H1 (cell line): ENCODE results near the gene ARHGEF4. TPM values are rescaled to one million over a fixed set of nuclear protein-coding genes. Genes with fewer than 3 reads are reported as not detected.

Source experiments
- CTCF ChIA-PET: fragments of 300-600 bp; sonication (Branson Sonifier 250); formaldehyde crosslinking; loops from one replicate; lab custom pipeline; 2021; ENCODE audit not compliant: partially characterized antibody; lab: Charles Lee
- POLR2A ChIA-PET: fragments of 300-600 bp; sonication (Branson Sonifier 250); formaldehyde crosslinking; loops from one replicate; lab custom pipeline; 2021; ENCODE audit warnings: inconsistent platforms; ENCODE audit not compliant: partially characterized antibody; lab: Charles Lee
- DNase-seq, 2 experiments: peaks; one replicate each; pipeline versions ENCODE4 v3.0.0 to v3.0.0-alpha.2; 2010 to 2022; ENCODE audit warnings: low spot score in 2 of 2, low read depth in 1 of 2, mixed read lengths in 1 of 2
- FAIRE-seq: peaks from 2 replicates; lab custom pipeline; 2011; peaks lifted over from hg19 to GRCh38; lab: Jason Lieb, UNC
- H2AFZ ChIP-seq: 2 replicates; pipeline ENCODE4 v1.8.1; 2012; ENCODE audit warnings: low read length, inconsistent platforms
- H2AK5ac ChIP-seq: 2 replicates; pipeline ENCODE4 v1.6.1; 2013; ENCODE audit warnings: low read depth, low read length
- H2BK120ac ChIP-seq: replicated peaks from 2 replicates; pipeline ENCODE3; 2013; ENCODE audit warnings: low read depth, low read length, inconsistent platforms
- H2BK12ac ChIP-seq: 2 replicates; pipeline ENCODE4 v1.6.1; 2013; ENCODE audit warnings: low read depth, low read length
- H2BK15ac ChIP-seq: 2 replicates; pipeline ENCODE4 v1.6.1; 2013; ENCODE audit warnings: low read length
- H2BK20ac ChIP-seq: 2 replicates; pipeline ENCODE4 v1.6.1; 2013; ENCODE audit warnings: low read length
- H2BK5ac ChIP-seq: 2 replicates; pipeline ENCODE4 v1.6.1; 2013; ENCODE audit warnings: low read depth, low read length
- H3K14ac ChIP-seq: 2 replicates; pipeline ENCODE4 v1.6.1; 2013; ENCODE audit warnings: inconsistent platforms; ENCODE audit not compliant: insufficient read length
- H3K18ac ChIP-seq: 2 replicates; pipeline ENCODE4 v1.6.1; 2013; ENCODE audit warnings: low read length; ENCODE audit errors: extremely low read depth
- H3K23ac ChIP-seq: 2 replicates; pipeline ENCODE4 v1.6.1; 2013; ENCODE audit warnings: inconsistent platforms; ENCODE audit not compliant: insufficient read length
- H3K23me2 ChIP-seq: 2 replicates; pipeline ENCODE4 v1.6.1; 2013; ENCODE audit warnings: low read depth, low read length
- H3K27ac ChIP-seq: 2 replicates; pipeline ENCODE4 v1.6.1; 2011; ENCODE audit warnings: low read depth, low read length, inconsistent platforms
- H3K27me3 ChIP-seq, 4 experiments: replicated peaks in 1 of 4; 1 replicate in 1 of 4; 2 replicates in 3 of 4; pipeline versions ENCODE4 v1.6.1 to v1.8.1; 2011 to 2013; ENCODE audit warnings: low read length in 3 of 4, mild to moderate bottlenecking in 3 of 4, inconsistent platforms in 2 of 4, mixed read lengths in 2 of 4, moderate library complexity in 1 of 4; ENCODE audit not compliant: control insufficient read depth in 3 of 4, insufficient read depth in 3 of 4; ENCODE audit errors: extremely low read depth in 1 of 4
- H3K36me3 ChIP-seq, 4 experiments: 2 replicates each; pipeline versions ENCODE4 v1.6.1 to v1.8.1; 2011 to 2013; ENCODE audit warnings: mild to moderate bottlenecking in 4 of 4, low read length in 3 of 4, moderate library complexity in 2 of 4, control low read depth in 1 of 4, inconsistent platforms in 1 of 4; ENCODE audit not compliant: insufficient read depth in 4 of 4, control insufficient read depth in 2 of 4
- H3K4ac ChIP-seq: replicated peaks from 2 replicates; pipeline ENCODE3; 2013; ENCODE audit warnings: low read length, low read depth, mixed read lengths, inconsistent platforms; ENCODE audit not compliant: insufficient read length
- H3K4me1 ChIP-seq, 4 experiments: replicated peaks in 1 of 4; 1 replicate in 1 of 4; 2 replicates in 3 of 4; pipeline versions ENCODE4 v1.6.1 to v1.8.1; 2011 to 2013; ENCODE audit warnings: low read length in 3 of 4, inconsistent platforms in 2 of 4, mixed read lengths in 1 of 4; ENCODE audit not compliant: insufficient read depth in 4 of 4, control insufficient read depth in 3 of 4
- H3K4me2 ChIP-seq, 2 experiments: 2 replicates each; pipeline versions ENCODE4 v1.6.1 to v1.8.1; 2011 to 2013; ENCODE audit warnings: low read depth in 2 of 2, low read length in 2 of 2, control low read depth in 1 of 2, inconsistent platforms in 1 of 2, mild to moderate bottlenecking in 1 of 2; ENCODE audit not compliant: insufficient read depth in 1 of 2
- H3K4me3 ChIP-seq, 4 experiments: fragments of 200-600, 300-600 bp in 1 of 4; sonication (generic), shearing (Covaris generic), sonication (Bioruptor Twin) in 1 of 4; 2 replicates each; pipeline versions ENCODE4 v1.5.1 to v1.8.1; 2011 to 2016; ENCODE audit warnings: low read length in 4 of 4, low read depth in 3 of 4, control low read depth in 2 of 4, inconsistent platforms in 2 of 4, mild to moderate bottlenecking in 2 of 4, mixed read lengths in 1 of 4, moderate library complexity in 1 of 4; ENCODE audit not compliant: insufficient read depth in 2 of 4; ENCODE audit errors: extremely low read depth in 1 of 4
- H3K56ac ChIP-seq: replicated peaks from 2 replicates; pipeline ENCODE3; 2013; ENCODE audit warnings: low read depth, mild to moderate bottlenecking, mixed read lengths, low read length, inconsistent platforms; ENCODE audit not compliant: insufficient read length
- H3K79me1 ChIP-seq: 2 replicates; pipeline ENCODE4 v1.6.1; 2013; ENCODE audit warnings: low read depth, low read length, control low read depth
- H3K79me2 ChIP-seq, 2 experiments: 2 replicates each; pipeline versions ENCODE4 v1.6.1 to v1.8.1; 2012 to 2013; ENCODE audit warnings: low read length in 2 of 2, mild to moderate bottlenecking in 2 of 2, inconsistent platforms in 1 of 2; ENCODE audit not compliant: insufficient read depth in 2 of 2, control insufficient read depth in 1 of 2
- H3K9ac ChIP-seq, 4 experiments: replicated peaks in 1 of 4; 1 replicate in 1 of 4; 2 replicates in 3 of 4; pipeline versions ENCODE4 v1.6.1 to v1.8.1; 2011 to 2013; ENCODE audit warnings: low read depth in 3 of 4, low read length in 3 of 4, control low read depth in 2 of 4, mild to moderate bottlenecking in 2 of 4, moderate library complexity in 2 of 4, inconsistent platforms in 1 of 4; ENCODE audit errors: extremely low read depth in 1 of 4
- H3K9me3 ChIP-seq, 2 experiments: 2 replicates each; pipeline versions ENCODE4 v1.6.1 to v1.8.1; 2012 to 2013; ENCODE audit warnings: mild to moderate bottlenecking in 2 of 2, moderate library complexity in 2 of 2, control low read depth in 1 of 2, inconsistent platforms in 1 of 2, low read depth in 1 of 2, low read length in 1 of 2, mixed read lengths in 1 of 2; ENCODE audit not compliant: insufficient read depth in 2 of 2
- H4K20me1 ChIP-seq, 2 experiments: replicated peaks in 1 of 2; 2 replicates each; pipeline versions ENCODE3 to v1.8.1; 2011 to 2013; ENCODE audit warnings: inconsistent platforms in 2 of 2, low read length in 2 of 2, mild to moderate bottlenecking in 1 of 2; ENCODE audit not compliant: insufficient read depth in 2 of 2, control insufficient read depth in 1 of 2
- H4K5ac ChIP-seq: 2 replicates; pipeline ENCODE4 v1.6.1; 2013; ENCODE audit warnings: low read length, low read depth, mixed read lengths, inconsistent platforms; ENCODE audit not compliant: insufficient read length
- H4K8ac ChIP-seq: 2 replicates; pipeline ENCODE4 v1.8.0; 2013; ENCODE audit warnings: mild to moderate bottlenecking, moderate library complexity, low read length, inconsistent platforms; ENCODE audit not compliant: insufficient read depth; ENCODE audit errors: extremely low read depth
- H4K91ac ChIP-seq: replicated peaks from 2 replicates; pipeline ENCODE3; 2013; ENCODE audit warnings: low read length, mixed read lengths, inconsistent platforms; ENCODE audit not compliant: insufficient read length
- ATF2 ChIP-seq: IDR thresholded peaks from 2 replicates; pipeline ENCODE4 v1.6.1; 2012; ENCODE audit warnings: low read length, inconsistent platforms
- ATF3 ChIP-seq: IDR thresholded peaks from 2 replicates; pipeline ENCODE4 v1.6.1; 2011; ENCODE audit warnings: low read depth, mild to moderate bottlenecking, low read length; ENCODE audit not compliant: insufficient read depth
- CBX5 ChIP-seq: fragments of 300-800, 300-1000 bp; sonication (generic); IDR thresholded peaks from 2 replicates; pipeline ENCODE4 v1.7.1; 2016; ENCODE audit warnings: antibody characterized with exemption, low read length, low read depth
- CBX8 ChIP-seq: fragments of 300-800, 300-1000 bp; sonication (generic); IDR thresholded peaks from 2 replicates; pipeline ENCODE4 v1.7.1; 2016; ENCODE audit warnings: low read depth, low read length, borderline replicate concordance
- CHD2 ChIP-seq: IDR thresholded peaks from 2 replicates; pipeline ENCODE4 v1.6.1; 2012; ENCODE audit warnings: low read length, improper control_type of control experiment
- EP300 ChIP-seq, 2 experiments: IDR thresholded peaks; 1 replicate in 1 of 2; 2 replicates in 1 of 2; pipeline ENCODE4 v1.6.1; 2011 to 2012; ENCODE audit warnings: low read depth in 2 of 2, low read length in 2 of 2, mild to moderate bottlenecking in 2 of 2, borderline replicate concordance in 1 of 2, inconsistent platforms in 1 of 2, moderate library complexity in 1 of 2
- SAP30 ChIP-seq: fragments of 300-600 bp; sonication (generic); IDR thresholded peaks from 2 replicates; pipeline ENCODE4 v1.7.1; 2012; ENCODE audit warnings: low read length, moderate library complexity, mild to moderate bottlenecking, inconsistent platforms; ENCODE audit not compliant: insufficient read depth, insufficient replicate concordance
- SRF ChIP-seq: IDR thresholded peaks from 2 replicates; pipeline ENCODE4 v1.6.1; 2011; ENCODE audit warnings: mild to moderate bottlenecking, low read depth, low read length, moderate library complexity
- WGBS, 2 experiments: shearing (Covaris generic) in 1 of 2; methylation state at CpG; one replicate each; pipeline versions ENCODE4 v1.1.6 to v1.1.7; 2013 to 2015; ENCODE audit warnings: low lambda C conversion rate in 2 of 2, mixed read lengths in 2 of 2, inconsistent platforms in 1 of 2, low coverage in 1 of 2, missing lambda C conversion rate in 1 of 2; ENCODE audit not compliant: insufficient replicate concordance in 2 of 2, insufficient coverage in 1 of 2, insufficient read length in 1 of 2; ENCODE audit errors: extremely low coverage in 1 of 2, missing lambda C conversion rate in 1 of 2; 5-methylcytosine and 5-hydroxymethylcytosine counted together
- polyA plus RNA-seq, 7 experiments: library from polyadenylated mRNA; depleted of rRNA in 3 of 7; stranded (reverse) in 5 of 7; unstranded in 2 of 7; fragments of >200 nt in 5 of 7; fragments of 200-250 nt in 2 of 7; gene quantifications; 1 replicate in 5 of 7; 2 replicates in 1 of 7; 4 replicates in 1 of 7; pipeline versions ENCODE4 v1.2.1 to v1.2.3, GENCODE V29; 2011 to 2013; ENCODE audit warnings: missing spikeins in 2 of 7, mixed read lengths in 2 of 7
- total RNA-seq: library from RNA; stranded (reverse); fragmentation: NEBNext Ultra II Directional; extraction: Animal tissue kit (Norgen Biotek cat#: 25700); gene quantifications from 2 replicates; pipeline ENCODE4 v1.2.1, GENCODE V29; 2021

The ARHGEF4 gene
- total and polyA plus RNA-seq, 2 of the 8 experiments (the other 6 are each of a cell fraction or from before 2014, with no cell fraction given): 10.6 to 14.6 TPM

GRCh38 chr2:131064589-131065512 lies 228.1 kb downstream of the ARHGEF4 start:
- Histone ChIP-seq H2BK12ac (no peak overlapping the region), H2BK5ac (no peak overlapping the region), H3K36me3 (peaks cover 5 to 54% (median 6%) of the 10 kb centered on the region in 4 experiments; a peak in 5 of 8 replicates), H4K5ac (no peak overlapping the region), H2BK15ac (no peak overlapping the region), H3K79me1 (peaks cover 7% of the 10 kb centered on the region; the same call in 1 of the 2 replicates), H3K23ac (no peak overlapping the region), H4K8ac (no peak overlapping the region), H3K18ac (no peak overlapping the region), H3K4me3 (no peak overlapping the region), H3K79me2 (peaks cover 4 to 87% of the 10 kb centered on the region in 2 experiments; a peak in 3 of 4 replicates), H4K91ac (no peak overlapping the region), H3K4ac (no peak overlapping the region), H2BK120ac (no peak overlapping the region), H3K14ac (no peak overlapping the region), H2AFZ (no peak overlapping the region), H3K9me3 (no peaks in the 10 kb centered on the region), H3K9ac (no peak overlapping the region), H3K56ac (no peak overlapping the region), H3K4me2 (no peak overlapping the region), H3K27ac (no peak overlapping the region), H3K23me2 (no peaks in the 10 kb centered on the region), H3K4me1 (0 out of 7 replicates have a peak, but pooled peaks cover 0 to 2% (median 0%) of the 10 kb centered on the region in 4 experiments), H2BK20ac (no peak overlapping the region), H3K27me3 (no peaks in the 10 kb centered on the region), H2AK5ac (no peak overlapping the region), H4K20me1 (peaks cover 15 to 32% of the 10 kb centered on the region in 2 experiments)
- WGBS, 2 experiments: 82% methylated on average over 14 of the region's 14 CpGs; no CpG with 5 or more reads in 1 of the 2 experiments
- ChIA-PET POLR2A (interaction anchor here (1.0 to 1.9 kb wide), 4 partner anchors 12 to 27 kb away, joined by 3 to 13 read pairs (median 3); partner anchors contain the start of gene FAM168B), CTCF (interaction anchor here (1.1 to 1.2 kb wide), 2 partner anchors 11 to 13 kb away, joined by 3 to 5 read pairs; no protein-coding TSS in a partner anchor)
- DNase-seq: no peak
- FAIRE-seq: no peak
- no peak for TF ChIP-seq ATF2
- TF ChIP-seq ATF3: no peak
- TF ChIP-seq CBX8: no peak
- no peak for TF ChIP-seq CHD2
- TF ChIP-seq EP300 (IDR thresholded peaks at IDR 0.05; ENCODE audit: borderline replicate concordance in 1 of 2, low read depth in 2 of 2, low read length in 2 of 2): no peak
- TF ChIP-seq SAP30: no peak
- no peak for TF ChIP-seq SRF
- no peak for TF ChIP-seq CBX5
